ENCODE measurements around the gene CSTPP1. TPM values are rescaled to one million over a fixed set of nuclear protein-coding genes. Genes with fewer than 3 reads are reported as not detected.

CSTPP1 gene
- total RNA-seq, 2 donors from 2014 or later = 23.4 to 27.6 TPM

- H3K36me3 ChIP-seq = no peaks in the 10 kb centered on the region
- H3K4me3 ChIP-seq = no peak overlapping the region
- H3K27ac ChIP-seq = no peak overlapping the region
- H3K9me3 ChIP-seq = no peaks in the 10 kb centered on the region
- H3K27me3 ChIP-seq (replicated peaks; ENCODE audit: insufficient read depth) = no peaks in the 10 kb centered on the region
- no peak for TF ChIP-seq CTCF (IDR thresholded peaks at IDR 0.05)
- peaks cover 0 to 7% of the 10 kb centered on the region in 2 donors for H3K4me1 ChIP-seq (ENCODE audit: control insufficient read depth in 1 of 2, low read depth in 2 of 2)
- DNase-seq (ENCODE audit: low spot score) (no peak), ATAC-seq (ENCODE audit: insufficient number of reproducible peaks, low FRiP score, low read depth) (no peak)
These were observed 40.7 kb upstream of the CSTPP1 start for GRCh38 chr11:46895821-46896220.

- Histone ChIP-seq H3K36me3 (no peaks in the 10 kb centered on the region), H3K27me3 (replicated peaks; ENCODE audit: insufficient read depth) (no peaks in the 10 kb centered on the region), H3K4me1 (ENCODE audit: control insufficient read depth in 1 of 2, low read depth in 2 of 2) (peaks cover 0 to 7% of the 10 kb centered on the region in 2 donors), H3K9me3 (no peaks in the 10 kb centered on the region), H3K4me3 (no peak overlapping the region), H3K27ac (no peak overlapping the region)
- DNase-seq (ENCODE audit: low spot score) (no peak), ATAC-seq (ENCODE audit: insufficient number of reproducible peaks, low FRiP score, low read depth) (no peak)
- TF ChIP-seq CTCF (IDR thresholded peaks at IDR 0.05) = no peak
These were observed 39.7 kb upstream of the CSTPP1 start for GRCh38 chr11:46896719-46897406.

- no peak for DNase-seq (ENCODE audit: low spot score)
- no peaks in the 10 kb centered on the region for H3K27me3 ChIP-seq (replicated peaks; ENCODE audit: insufficient read depth)
- no peak for ATAC-seq (ENCODE audit: insufficient number of reproducible peaks, low FRiP score, low read depth)
These were observed 38.0 kb upstream of the CSTPP1 start for GRCh38 chr11:46898396-46899095.

GRCh38 chr11:46899501-46900025, 37.0 kb upstream of the CSTPP1 start:
- DNase-seq (ENCODE audit: low spot score) (no peak), ATAC-seq (ENCODE audit: insufficient number of reproducible peaks, low FRiP score, low read depth) (no peak)
- Histone ChIP-seq H3K4me1 (ENCODE audit: control insufficient read depth in 1 of 2, low read depth in 2 of 2) (peaks cover 0 to 7% of the 10 kb centered on the region in 2 donors), H3K4me3 (no peak overlapping the region), H3K27me3 (replicated peaks; ENCODE audit: insufficient read depth) (no peaks in the 10 kb centered on the region), H3K9me3 (no peaks in the 10 kb centered on the region), H3K27ac (no peak overlapping the region), H3K36me3 (no peaks in the 10 kb centered on the region)
- no peak for TF ChIP-seq CTCF (IDR thresholded peaks at IDR 0.05)

More at GRCh38 chr11:46898396-46899095, 38.0 kb upstream of the CSTPP1 start:
- Histone ChIP-seq H3K4me1 (ENCODE audit: control insufficient read depth in 1 of 2, low read depth in 2 of 2) (peaks cover 0 to 7% of the 10 kb centered on the region in 2 donors), H3K9me3 (no peaks in the 10 kb centered on the region), H3K36me3 (no peaks in the 10 kb centered on the region), H3K4me3 (no peak overlapping the region), H3K27ac (no peak overlapping the region)
- TF ChIP-seq CTCF (IDR thresholded peaks at IDR 0.05) = no peak

- Histone ChIP-seq H3K4me3 (no peak overlapping the region), H3K36me3 (no peaks in the 10 kb centered on the region), H3K27ac (no peak overlapping the region), H3K9me3 (no peaks in the 10 kb centered on the region), H3K27me3 (replicated peaks; ENCODE audit: insufficient read depth) (no peaks in the 10 kb centered on the region), H3K4me1 (ENCODE audit: control insufficient read depth in 1 of 2, low read depth in 2 of 2) (peaks cover 0 to 7% of the 10 kb centered on the region in 2 donors)
- DNase-seq (ENCODE audit: low spot score) = no peak
- no peak for TF ChIP-seq CTCF (IDR thresholded peaks at IDR 0.05)
- no peak for ATAC-seq (ENCODE audit: insufficient number of reproducible peaks, low FRiP score, low read depth)
These were observed 36.3 kb upstream of the CSTPP1 start for GRCh38 chr11:46900091-46900746.
